ENCODE data around the gene MRPS21. TPM values are rescaled to one million over a fixed set of nuclear protein-coding genes. Genes with fewer than 3 reads are reported as not detected.

The MRPS21 gene
- total RNA-seq, 1 experiment from 2014 or later, result 133 TPM

DNA sequence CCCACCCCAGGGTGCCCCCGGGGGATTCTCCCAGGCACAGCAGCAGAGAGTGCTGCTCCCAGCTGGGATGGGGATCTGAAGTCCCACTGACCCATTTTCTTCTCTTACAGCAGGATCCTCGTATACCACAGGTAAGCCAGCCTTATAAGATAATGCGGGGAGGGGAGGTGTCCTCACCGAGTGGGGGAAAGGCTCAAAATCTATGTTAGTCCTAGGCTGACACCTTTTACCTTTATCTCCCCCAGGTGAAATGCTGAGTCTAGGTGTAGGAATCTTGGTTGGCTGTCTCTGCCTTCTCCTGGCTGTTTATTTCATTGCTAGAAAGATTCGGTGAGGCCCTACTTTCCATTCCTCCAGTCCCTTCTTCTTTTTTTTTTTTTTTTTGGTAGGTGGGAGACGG lies 30.1 kb upstream of the MRPS21 start:
- Mint-ChIP-seq H3K27me3 (ENCODE audit: insufficient read depth, unreplicated experiment) (no peaks in the 10 kb centered on the region), H3K27ac (ENCODE audit: low read depth, unreplicated experiment) (peak overlapping the region; percentile 11), H3K36me3 (ENCODE audit: insufficient read depth, unreplicated experiment) (peaks cover 33% of the 10 kb centered on the region), H3K4me3 (ENCODE audit: unreplicated experiment) (no peak overlapping the region), H3K9me3 (ENCODE audit: unreplicated experiment) (no peaks in the 10 kb centered on the region), H3K4me1 (ENCODE audit: insufficient read depth, unreplicated experiment) (peaks cover 50% of the 10 kb centered on the region)
- BruUV-seq (replicated peaks), result no TSS peak
- ChIA-PET CTCF (interaction anchor here (12.7 kb wide), 1 partner anchor 16 kb away, joined by 215 read pairs; the partner anchor contains the start of gene CIART), POLR2A (interaction anchor here (0.7 to 11.7 kb wide), 5 partner anchors 9 to 106 kb away, joined by 3 to 239 read pairs (median 6); partner anchors contain the start of genes C1orf54 and CIART)
- intact Hi-C loops (cut with micrococcal nuclease), result no loop called here
- DNase-seq (ENCODE audit: unreplicated experiment), result no peak
- TF ChIP-seq, protein P1, sequence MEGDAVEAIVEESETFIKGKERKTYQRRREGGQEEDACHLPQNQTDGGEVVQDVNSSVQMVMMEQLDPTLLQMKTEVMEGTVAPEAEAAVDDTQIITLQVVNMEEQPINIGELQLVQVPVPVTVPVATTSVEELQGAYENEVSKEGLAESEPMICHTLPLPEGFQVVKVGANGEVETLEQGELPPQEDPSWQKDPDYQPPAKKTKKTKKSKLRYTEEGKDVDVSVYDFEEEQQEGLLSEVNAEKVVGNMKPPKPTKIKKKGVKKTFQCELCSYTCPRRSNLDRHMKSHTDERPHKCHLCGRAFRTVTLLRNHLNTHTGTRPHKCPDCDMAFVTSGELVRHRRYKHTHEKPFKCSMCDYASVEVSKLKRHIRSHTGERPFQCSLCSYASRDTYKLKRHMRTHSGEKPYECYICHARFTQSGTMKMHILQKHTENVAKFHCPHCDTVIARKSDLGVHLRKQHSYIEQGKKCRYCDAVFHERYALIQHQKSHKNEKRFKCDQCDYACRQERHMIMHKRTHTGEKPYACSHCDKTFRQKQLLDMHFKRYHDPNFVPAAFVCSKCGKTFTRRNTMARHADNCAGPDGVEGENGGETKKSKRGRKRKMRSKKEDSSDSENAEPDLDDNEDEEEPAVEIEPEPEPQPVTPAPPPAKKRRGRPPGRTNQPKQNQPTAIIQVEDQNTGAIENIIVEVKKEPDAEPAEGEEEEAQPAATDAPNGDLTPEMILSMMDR (IDR thresholded peaks at IDR 0.05; ENCODE audit: unreplicated experiment), result no peak

GRCh38 chr1:150267896-150268295 lies 25.8 kb upstream of the MRPS21 start:
- CTCF ChIA-PET, result interaction anchor here (0.5 to 4.6 kb wide), 3 partner anchors 12 to 376 kb away, joined by 3 to 47 read pairs (median 4); partner anchors contain the start of gene CA14

GRCh38 chr1:150268340-150268704 lies 25.3 kb upstream of the MRPS21 start:
- Mint-ChIP-seq H3K27me3 (ENCODE audit: insufficient read depth, unreplicated experiment) (no peaks in the 10 kb centered on the region), H3K9me3 (ENCODE audit: unreplicated experiment) (no peaks in the 10 kb centered on the region), H3K4me1 (ENCODE audit: insufficient read depth, unreplicated experiment) (peaks cover 29% of the 10 kb centered on the region), H3K36me3 (ENCODE audit: insufficient read depth, unreplicated experiment) (peaks cover 31% of the 10 kb centered on the region), H3K27ac (ENCODE audit: low read depth, unreplicated experiment) (peak overlapping the region; percentile 83), H3K4me3 (ENCODE audit: unreplicated experiment) (peak overlapping the region; percentile 81)
- no TSS peak for BruUV-seq (replicated peaks)
- CTCF ChIA-PET, result interaction anchor here (0.5 to 4.6 kb wide), 3 partner anchors 10 to 377 kb away, joined by 4 to 47 read pairs (median 4); partner anchors contain the start of gene CA14
- DNase-seq (ENCODE audit: unreplicated experiment), result peak; percentile 56
- intact Hi-C loops (cut with micrococcal nuclease), result no loop called here
- POLR2A ChIA-PET, result interaction anchor here (0.6 to 6.3 kb wide), 16 partner anchors 10 to 738 kb away, joined by 3 to 111 read pairs (median 4); partner anchors contain the start of genes ANP32E, CA14, CIART and GOLPH3L
- TF ChIP-seq, protein P1 (IDR thresholded peaks at IDR 0.05; ENCODE audit: unreplicated experiment), result no peak

More at GRCh38 chr1:150267896-150268295, 25.8 kb upstream of the MRPS21 start:
- Mint-ChIP-seq H3K36me3 (ENCODE audit: insufficient read depth, unreplicated experiment) (peaks cover 33% of the 10 kb centered on the region), H3K27me3 (ENCODE audit: insufficient read depth, unreplicated experiment) (no peaks in the 10 kb centered on the region), H3K4me3 (ENCODE audit: unreplicated experiment) (peak overlapping the region; percentile 81), H3K9me3 (ENCODE audit: unreplicated experiment) (no peaks in the 10 kb centered on the region), H3K27ac (ENCODE audit: low read depth, unreplicated experiment) (peak overlapping the region; percentile 83), H3K4me1 (ENCODE audit: insufficient read depth, unreplicated experiment) (peaks cover 33% of the 10 kb centered on the region)
- POLR2A ChIA-PET, result interaction anchor here (0.6 to 6.3 kb wide), 5 partner anchors 10 to 477 kb away, joined by 3 to 111 read pairs (median 25); partner anchors contain the start of genes ANP32E, CA14, CIART and VPS45
- TF ChIP-seq, protein P1 (IDR thresholded peaks at IDR 0.05; ENCODE audit: unreplicated experiment), result no peak
- no peak for DNase-seq (ENCODE audit: unreplicated experiment)
- intact Hi-C loops (cut with micrococcal nuclease), result no loop called here
- TSS peak; percentile 32 for BruUV-seq (replicated peaks)

GRCh38 chr1:150268705-150269403 lies 24.8 kb upstream of the MRPS21 start, which contains the start of gene APH1A:
Gene APH1A, minus strand, starts transcription at chr1:150269016. Its CDS starts 206 bp downstream, at chr1:150268810.
- H3K36me3 Mint-ChIP-seq (ENCODE audit: insufficient read depth, unreplicated experiment), result peaks cover 31% of the 10 kb centered on the region
- CTCF ChIA-PET, result interaction anchor here (1.3 to 4.6 kb wide), 4 partner anchors 9 to 13 kb away, joined by 4 to 47 read pairs (median 11); partner anchors contain the start of gene CA14
- DNase-seq (ENCODE audit: unreplicated experiment), result peak; percentile 99
- H3K27me3 Mint-ChIP-seq (ENCODE audit: insufficient read depth, unreplicated experiment), result no peaks in the 10 kb centered on the region
- POLR2A ChIA-PET, result interaction anchor here (0.7 to 6.3 kb wide), 28 partner anchors 11 to 1131 kb away, joined by 3 to 111 read pairs (median 4); partner anchors contain the start of genes ANP32E, CA14, CIART and CTSS
- peak within 1 kb of the TSS; percentile 81 for H3K4me3 Mint-ChIP-seq (ENCODE audit: unreplicated experiment)
- H3K4me1 Mint-ChIP-seq (ENCODE audit: insufficient read depth, unreplicated experiment), result peaks cover 32% of the 10 kb centered on the region
- H3K9me3 Mint-ChIP-seq (ENCODE audit: unreplicated experiment), result peaks cover 5% of the 10 kb centered on the region
- H3K27ac Mint-ChIP-seq (ENCODE audit: low read depth, unreplicated experiment), result peak within 1 kb of the TSS; percentile 83
- no TSS peak for BruUV-seq (replicated peaks)
- TF ChIP-seq, protein P1 (IDR thresholded peaks at IDR 0.05; ENCODE audit: unreplicated experiment), result no peak
- intact Hi-C loops (cut with micrococcal nuclease), result no loop called here

Measured in MCF 10A (cell line).